ENCODE measurements around the gene SPNS2. TPM values are rescaled to one million over a fixed set of nuclear protein-coding genes. Genes with fewer than 3 reads are reported as not detected.

SPNS2 gene
- total RNA-seq, 1 donor from 2014 or later, result 12.2 TPM

DNA sequence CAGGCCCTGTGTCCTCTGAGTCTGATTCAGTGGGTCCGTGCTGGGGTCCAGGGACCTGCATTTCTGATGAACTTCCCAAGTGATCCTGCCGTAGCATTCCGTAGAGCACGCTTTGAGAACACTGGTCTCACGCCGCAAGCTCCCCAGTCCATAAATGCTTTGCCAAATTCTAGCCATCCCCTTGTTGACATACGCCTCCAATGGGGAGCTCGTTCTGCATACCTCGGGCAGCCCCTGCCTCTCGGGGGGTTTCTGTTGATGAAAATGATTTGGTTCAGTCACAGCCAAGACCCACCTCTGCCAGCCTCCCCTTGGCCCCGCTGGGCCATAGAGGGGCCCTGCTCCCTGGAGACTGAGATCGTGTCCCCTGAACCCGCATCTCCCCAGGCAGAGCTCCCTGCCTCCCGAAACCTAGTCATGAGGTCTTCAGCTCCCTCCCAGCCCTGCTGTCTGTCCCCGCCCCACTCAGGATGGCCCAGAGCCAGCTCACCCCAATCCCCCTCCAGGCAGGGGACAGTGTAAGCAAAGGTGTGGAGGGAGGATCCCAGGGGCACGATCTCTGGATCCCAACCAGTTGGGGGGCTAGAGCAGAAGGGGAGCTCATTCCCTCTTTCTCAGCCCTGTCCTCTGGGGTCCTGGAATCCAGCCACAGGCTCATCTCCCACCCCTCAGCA is 16.2 kb upstream of the SPNS2 start:
- peaks cover 22% of the 10 kb centered on the region for H3K4me1 Mint-ChIP-seq
- no peaks in the 10 kb centered on the region for H3K9me3 Mint-ChIP-seq
- no peak overlapping the region for H3K4me3 Mint-ChIP-seq
- H3K27me3 Mint-ChIP-seq (ENCODE audit: low read depth), result no peaks in the 10 kb centered on the region
- H3K27ac Mint-ChIP-seq, result no peak overlapping the region
- DNase-seq (ENCODE audit: low spot score in 2 of 2, unreplicated experiment in 2 of 2), result no peak
- TF ChIP-seq, protein P1, sequence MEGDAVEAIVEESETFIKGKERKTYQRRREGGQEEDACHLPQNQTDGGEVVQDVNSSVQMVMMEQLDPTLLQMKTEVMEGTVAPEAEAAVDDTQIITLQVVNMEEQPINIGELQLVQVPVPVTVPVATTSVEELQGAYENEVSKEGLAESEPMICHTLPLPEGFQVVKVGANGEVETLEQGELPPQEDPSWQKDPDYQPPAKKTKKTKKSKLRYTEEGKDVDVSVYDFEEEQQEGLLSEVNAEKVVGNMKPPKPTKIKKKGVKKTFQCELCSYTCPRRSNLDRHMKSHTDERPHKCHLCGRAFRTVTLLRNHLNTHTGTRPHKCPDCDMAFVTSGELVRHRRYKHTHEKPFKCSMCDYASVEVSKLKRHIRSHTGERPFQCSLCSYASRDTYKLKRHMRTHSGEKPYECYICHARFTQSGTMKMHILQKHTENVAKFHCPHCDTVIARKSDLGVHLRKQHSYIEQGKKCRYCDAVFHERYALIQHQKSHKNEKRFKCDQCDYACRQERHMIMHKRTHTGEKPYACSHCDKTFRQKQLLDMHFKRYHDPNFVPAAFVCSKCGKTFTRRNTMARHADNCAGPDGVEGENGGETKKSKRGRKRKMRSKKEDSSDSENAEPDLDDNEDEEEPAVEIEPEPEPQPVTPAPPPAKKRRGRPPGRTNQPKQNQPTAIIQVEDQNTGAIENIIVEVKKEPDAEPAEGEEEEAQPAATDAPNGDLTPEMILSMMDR (IDR thresholded peaks at IDR 0.05; ENCODE audit: unreplicated experiment), result no peak
- H3K36me3 Mint-ChIP-seq, result no peaks in the 10 kb centered on the region

DNA sequence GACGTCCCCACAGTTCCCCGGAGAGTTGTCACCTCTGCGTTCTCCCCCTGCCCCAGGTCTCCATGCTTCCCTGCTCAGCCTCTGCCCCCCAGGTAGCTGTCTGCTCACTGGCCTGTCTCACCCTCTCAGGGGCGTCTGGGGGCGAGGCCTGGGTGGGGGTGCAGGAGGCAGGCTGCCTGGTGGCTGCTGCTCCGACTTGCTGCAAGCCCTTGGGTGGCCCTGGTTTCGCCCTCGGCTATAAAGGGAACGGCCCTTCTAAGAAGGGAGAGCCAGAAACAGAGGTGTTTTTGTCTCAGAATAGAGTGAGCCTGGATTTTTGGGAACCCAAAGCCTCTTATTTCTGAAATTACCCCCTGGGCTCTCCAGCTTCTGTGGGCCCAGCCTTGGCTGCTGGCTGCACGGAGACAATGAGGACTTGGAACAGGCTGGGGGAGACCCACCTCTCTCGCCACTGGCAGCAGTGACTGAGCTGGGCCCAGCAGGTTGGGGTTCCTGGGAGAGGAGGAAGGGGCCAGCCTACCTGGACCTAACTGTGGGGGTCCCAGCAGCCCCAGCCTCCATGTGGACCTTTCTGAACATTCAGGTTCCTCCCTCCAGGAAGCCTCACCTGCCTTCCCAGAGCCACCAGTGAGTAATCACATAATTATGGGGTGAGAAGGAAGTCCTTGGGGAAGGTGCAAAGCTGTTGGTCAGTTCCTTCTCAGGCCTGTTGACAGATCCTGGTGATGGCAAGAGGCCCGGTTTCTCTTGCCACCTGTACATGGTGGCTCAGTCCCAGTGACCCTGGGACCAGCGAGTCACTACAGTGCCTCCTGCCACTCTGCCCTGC is 15.5 kb upstream of the SPNS2 start:
- DNase-seq (ENCODE audit: low spot score in 2 of 2, unreplicated experiment in 2 of 2), result no peak
- Mint-ChIP-seq H3K36me3 (no peaks in the 10 kb centered on the region), H3K9me3 (no peaks in the 10 kb centered on the region), H3K27me3 (ENCODE audit: low read depth) (no peaks in the 10 kb centered on the region), H3K4me3 (no peak overlapping the region), H3K4me1 (peaks cover 22% of the 10 kb centered on the region), H3K27ac (no peak overlapping the region)
- TF ChIP-seq, protein P1 (IDR thresholded peaks at IDR 0.05; ENCODE audit: unreplicated experiment), result no peak

DNA sequence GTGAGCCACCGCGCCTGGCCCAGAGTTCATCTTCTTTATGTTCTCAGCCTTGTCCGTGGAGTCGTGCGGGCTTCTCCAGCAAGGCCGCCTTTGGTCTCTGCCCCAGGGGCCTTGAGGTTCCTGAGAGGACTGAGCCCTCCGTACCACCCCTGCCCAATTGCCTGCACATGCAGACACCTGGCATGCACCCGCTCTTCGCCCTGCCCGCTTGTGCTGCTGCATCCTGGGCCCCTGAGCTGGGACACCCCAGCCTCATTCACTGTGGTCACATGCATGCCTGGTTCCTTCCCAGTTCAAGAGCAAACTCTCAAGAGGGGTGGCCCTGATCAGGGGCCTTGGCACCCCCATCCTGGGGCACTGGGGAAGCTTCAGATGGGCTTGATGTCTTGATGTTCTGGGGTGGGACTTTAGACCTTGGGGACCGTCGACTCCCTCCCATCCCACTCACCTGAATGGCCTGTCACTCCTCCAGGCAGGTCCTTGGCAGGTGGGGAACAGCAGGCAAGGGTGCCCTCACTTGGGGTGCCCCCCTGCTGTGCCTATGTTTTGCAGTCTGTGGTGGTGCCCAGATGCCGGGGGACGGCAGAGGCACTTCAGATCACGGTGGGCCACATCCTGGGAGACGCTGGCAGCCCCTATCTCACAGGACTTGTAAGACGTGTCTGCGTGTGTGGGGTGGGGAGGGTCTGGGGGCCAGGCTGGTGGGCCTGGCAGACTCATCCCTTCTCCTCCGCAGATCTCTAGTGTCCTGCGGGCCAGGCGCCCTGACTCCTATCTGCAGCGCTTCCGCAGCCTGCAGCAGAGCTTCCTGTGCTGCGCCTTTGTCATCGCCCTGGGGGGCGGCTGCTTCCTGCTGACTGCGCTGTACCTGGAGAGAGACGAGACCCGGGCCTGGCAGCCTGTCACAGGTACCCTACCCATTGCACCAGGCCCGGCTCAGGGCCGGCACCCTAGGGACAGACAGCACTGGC is 12.7 kb upstream of the SPNS2 start:
- Mint-ChIP-seq H3K4me1 (peaks cover 29% of the 10 kb centered on the region), H3K36me3 (no peaks in the 10 kb centered on the region), H3K4me3 (no peak overlapping the region), H3K27me3 (ENCODE audit: low read depth) (no peaks in the 10 kb centered on the region), H3K9me3 (no peaks in the 10 kb centered on the region), H3K27ac (no peak overlapping the region)
- TF ChIP-seq, protein P1 (IDR thresholded peaks at IDR 0.05; ENCODE audit: unreplicated experiment), result no peak
- no peak for DNase-seq (ENCODE audit: low spot score in 2 of 2, unreplicated experiment in 2 of 2)

DNA sequence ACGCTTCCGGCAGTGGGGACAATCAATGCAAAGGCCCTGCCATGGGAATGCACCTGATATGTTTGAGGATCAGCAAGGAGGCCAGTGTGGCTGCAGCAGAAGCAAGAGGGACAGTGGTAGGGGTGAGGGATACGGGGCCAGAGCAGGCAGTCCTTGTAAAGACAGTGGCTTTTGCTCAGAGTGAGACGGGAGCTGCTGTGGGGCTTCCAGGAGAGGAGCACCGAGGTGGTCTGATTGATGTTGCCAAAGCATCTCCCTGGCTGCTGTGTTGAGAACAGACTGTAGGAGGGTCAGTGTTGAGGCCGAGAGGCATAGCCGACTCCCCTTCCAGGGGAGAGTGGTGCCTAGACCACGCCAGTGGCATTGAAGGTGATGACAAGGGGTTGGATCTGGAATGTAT is 11.4 kb upstream of the SPNS2 start:
- TF ChIP-seq, protein P1 (IDR thresholded peaks at IDR 0.05; ENCODE audit: unreplicated experiment), result no peak
- no peak for DNase-seq (ENCODE audit: low spot score in 2 of 2, unreplicated experiment in 2 of 2)
- peaks cover 23% of the 10 kb centered on the region for H3K4me1 Mint-ChIP-seq

More for the DNA sequence above, 11.4 kb upstream of the SPNS2 start:
- H3K36me3 Mint-ChIP-seq, result no peaks in the 10 kb centered on the region
- H3K9me3 Mint-ChIP-seq, result no peaks in the 10 kb centered on the region
- H3K27ac Mint-ChIP-seq, result no peak overlapping the region
- H3K27me3 Mint-ChIP-seq (ENCODE audit: low read depth), result no peaks in the 10 kb centered on the region
- H3K4me3 Mint-ChIP-seq, result no peak overlapping the region
